GM18517 (cell line): ENCODE results near the gene ANGPTL2.
"Not testable (repeated sequence)": the region's sequence is repeated elsewhere in the genome, so short reads cannot be mapped to it uniquely, and the experiment has no call there.

Experiments
- ATAC-seq: cut with Tn5 transposase; IDR thresholded peaks from one replicate; pipeline ENCODE4 v1.9.1; 2021; ENCODE audit warnings: mild to moderate bottlenecking, moderate library complexity; ENCODE audit not compliant: unreplicated experiment

ANGPTL2 gene

DNA sequence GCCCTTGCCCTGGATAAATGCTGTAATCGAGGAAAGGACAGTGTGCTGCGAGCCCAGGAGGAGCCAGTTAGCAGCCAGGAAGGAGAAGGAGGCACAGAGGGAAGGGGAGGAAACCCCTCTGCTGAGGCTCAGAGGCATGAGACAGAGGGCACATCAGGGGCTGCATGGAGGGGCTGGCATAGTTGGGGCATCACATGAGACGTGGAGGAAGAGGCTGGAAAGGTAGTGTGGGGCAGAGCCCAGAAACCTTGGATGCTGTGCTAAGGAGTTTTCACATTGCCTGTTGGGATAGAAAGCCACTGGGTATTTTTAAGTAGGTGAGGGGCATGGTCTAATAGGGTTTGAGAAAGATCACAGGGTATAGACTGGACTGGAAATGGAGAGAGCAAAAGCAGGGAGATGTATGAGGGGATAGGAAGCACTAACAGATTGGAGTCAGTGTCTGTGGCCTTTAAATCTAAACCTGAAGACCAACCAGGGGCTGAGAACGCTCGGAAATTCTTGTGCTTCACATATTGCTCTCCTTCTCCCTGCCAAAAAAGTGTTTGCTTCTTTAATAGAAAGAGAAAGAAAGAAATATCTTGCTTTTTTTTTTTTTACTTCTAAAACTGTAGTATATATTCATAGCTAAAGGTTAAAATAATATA is 33.0 kb upstream of the ANGPTL2 start:
- ATAC-seq = no peak

DNA sequence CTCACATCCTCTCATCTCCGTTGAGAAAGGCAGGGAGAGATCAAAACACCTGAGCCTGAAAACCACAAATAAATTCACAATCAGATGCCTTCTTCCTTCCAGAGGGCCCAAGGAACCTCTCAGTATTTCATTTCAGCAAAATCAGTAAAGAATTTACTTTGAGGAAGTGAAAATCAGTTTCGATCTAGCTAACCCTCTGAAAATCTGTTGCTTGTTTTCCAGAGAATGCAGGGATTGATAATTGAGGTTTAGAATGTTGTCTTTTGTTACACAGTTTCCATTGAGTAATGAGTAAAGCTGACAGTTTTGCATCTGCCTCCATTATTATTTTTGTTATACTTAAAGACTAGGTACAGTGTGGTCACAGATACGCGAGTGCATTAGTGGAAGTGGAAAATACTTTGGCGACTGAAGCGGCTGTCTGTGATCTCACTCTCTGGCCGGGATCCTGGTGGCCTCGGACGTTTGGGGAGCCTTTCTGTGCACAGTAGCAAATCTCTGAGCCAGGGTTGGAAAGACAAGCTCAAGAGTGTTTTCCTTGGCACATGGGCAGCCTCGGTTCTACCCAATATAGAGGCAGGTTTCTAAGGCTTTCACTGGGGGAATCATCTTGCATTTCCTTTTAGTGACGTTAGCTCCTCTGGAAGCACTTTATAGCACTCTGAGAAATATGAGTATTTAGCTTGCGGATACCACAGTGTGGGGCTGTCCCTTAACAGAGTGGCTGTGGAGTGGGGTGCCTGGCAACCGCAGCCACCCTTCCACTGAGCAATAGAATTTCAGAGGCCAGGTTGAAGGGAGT is 32.2 kb upstream of the ANGPTL2 start:
- peak; percentile 39 for ATAC-seq

DNA sequence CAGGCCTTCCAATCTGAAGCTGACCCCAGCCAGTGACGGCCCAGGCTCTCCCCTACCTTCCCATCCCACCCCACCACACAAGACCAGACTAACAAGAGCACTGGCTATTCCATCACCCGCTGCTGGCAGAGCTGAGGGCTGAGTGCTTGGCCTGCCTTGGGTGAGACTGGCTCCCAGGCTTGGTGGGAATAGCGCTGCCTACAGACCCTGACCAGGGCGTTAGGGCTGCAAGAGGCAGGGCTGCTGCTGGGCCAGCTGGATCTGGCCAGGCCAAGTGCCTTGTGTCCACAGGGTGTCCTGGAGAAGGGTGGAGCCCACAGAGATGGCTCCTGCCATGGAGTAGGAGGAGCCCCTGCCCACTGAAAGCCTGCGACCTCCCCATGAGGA is 31.6 kb upstream of the ANGPTL2 start:
- ATAC-seq = peak; percentile 21

DNA sequence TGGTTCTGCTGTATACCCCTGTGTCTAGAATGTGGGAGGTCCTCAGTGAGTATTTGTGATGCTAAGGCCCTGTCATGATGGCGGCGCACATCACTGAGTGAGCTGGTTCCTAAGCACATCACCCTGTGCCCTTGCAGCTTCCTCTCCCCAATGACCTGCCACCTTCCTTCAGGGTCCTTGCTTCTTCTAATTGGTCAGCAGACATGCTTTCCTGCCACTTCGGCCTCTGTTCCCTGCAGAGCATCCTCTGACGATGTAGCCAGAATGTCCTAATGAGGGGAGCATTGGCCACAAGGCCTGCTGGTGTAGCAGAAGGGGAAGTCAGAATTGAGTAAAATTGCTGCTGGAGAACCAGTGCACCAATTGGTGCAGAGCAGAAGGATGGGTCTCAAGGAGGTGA is 31.1 kb upstream of the ANGPTL2 start:
- ATAC-seq = no peak

DNA sequence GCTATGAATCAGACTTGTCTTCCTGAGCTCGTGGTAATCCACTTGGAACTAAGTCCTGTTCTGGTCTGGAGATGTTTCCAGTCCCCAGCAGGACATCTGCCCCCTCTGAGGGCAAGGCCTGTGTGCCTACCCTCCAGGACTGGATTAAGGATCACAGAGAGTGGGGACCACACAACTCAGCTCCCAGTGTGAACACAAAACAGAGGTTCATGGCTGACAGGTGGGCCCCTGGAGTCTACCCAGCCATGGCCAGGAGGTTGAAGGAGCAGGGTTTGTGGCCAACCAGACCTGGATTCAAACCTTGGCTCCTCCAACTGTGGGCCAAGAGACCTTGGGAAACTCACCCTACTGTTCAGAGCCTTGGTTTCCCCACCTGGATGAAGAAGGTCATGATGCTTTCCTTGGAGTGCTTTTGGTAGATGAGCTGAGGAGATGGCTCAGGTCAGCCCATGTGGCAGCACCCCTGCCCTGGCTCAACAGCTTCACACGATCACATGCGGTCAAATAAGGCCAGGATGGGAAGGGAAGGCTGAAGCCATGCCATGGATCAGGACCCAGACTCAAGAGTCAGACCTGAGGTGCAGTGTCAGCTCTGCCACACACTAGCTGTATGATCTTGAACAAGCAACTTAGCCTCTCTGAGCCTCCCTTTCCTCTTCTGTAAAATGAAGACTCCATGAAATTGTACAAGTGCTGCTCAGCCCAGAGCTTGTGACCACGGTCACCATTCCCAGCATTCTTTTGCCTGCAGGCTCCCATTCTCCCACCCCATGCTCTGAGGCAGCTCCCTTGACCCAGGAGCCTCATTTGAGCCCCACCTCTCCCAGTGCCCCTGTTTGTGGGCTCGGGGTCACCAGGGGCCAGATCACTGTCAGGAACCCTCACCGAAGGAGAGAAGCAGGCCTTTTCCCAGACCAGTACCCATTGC is 27.3 kb upstream of the ANGPTL2 start:
- no peak for ATAC-seq

DNA sequence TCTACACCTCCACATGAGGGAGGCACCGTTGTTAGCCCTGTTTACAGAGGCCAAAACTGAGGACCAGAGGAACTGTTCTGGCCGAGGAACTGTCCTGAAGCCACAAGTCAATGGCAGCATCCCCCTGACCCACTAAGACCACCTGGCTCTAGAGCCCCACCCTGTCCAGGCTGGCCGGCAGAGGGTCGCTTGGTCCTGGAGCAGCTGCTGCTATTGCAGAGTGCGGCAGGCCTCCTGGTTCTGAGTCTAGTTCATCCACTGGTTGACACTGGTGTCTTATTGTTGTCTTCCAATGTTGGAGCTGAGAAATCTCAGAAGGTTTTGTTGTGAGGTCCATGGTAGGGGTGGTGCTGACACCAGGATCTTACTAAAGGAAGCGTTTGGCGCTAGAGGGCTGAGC is 26.6 kb upstream of the ANGPTL2 start:
- ATAC-seq = no peak

DNA sequence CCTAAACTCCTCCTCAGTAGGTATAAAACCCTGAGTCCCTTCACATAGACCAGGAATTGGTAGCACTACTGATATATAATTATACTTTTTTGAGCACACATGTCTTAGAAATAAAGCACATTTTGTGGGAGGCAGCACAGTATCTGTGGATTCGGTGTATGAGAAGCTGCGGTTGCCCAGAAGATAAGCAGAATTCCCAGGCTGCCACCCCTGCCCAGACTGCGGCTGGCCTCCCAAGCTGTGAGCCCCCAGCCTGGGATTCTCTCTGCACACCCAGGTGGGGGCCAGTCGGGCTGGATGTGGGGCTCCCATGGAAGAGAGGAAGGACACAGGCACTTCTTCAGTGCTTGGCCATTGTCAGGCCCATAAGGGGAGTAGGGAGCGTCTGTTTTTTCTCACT is 25.6 kb upstream of the ANGPTL2 start:
- no peak for ATAC-seq

DNA sequence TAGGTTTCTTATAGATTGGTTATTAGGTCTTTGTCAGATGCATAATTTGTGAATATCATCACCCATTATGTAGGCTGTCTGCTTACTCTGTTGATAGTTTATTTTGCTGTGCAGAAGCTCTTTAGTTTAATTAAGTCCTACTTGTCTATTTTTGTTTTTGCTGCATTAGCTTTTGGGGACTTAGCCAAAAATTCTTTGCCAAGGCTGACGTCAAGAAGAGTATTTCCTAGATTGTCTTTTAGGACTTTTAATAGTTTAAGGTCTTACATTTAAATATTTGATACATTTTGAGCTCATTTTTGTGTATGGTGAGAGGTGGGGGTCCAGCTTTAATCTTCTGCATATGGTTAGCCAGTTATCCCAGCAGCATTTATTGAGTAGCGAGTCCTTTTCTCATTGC is 24.8 kb upstream of the ANGPTL2 start:
- no peak for ATAC-seq

DNA sequence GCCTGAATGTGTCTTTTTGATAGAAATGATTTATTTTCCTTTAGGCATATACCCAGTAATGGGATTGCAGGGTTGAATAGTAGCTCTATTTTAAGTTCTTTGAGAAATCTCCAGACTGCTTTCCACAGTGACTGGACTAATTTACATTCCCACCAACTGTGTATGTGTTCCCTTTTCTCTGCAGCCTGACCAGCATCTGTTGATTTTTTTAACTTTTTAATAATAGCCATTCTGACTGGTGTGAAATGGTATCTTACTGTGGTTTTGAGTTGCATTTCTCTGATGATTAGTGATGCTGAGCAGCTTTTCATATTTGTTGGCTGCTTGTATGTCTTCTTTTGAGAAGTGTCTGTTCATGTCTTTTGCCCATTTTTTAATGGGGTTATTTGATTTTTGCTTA is 24.4 kb upstream of the ANGPTL2 start:
- not testable (repeated sequence) for ATAC-seq

DNA sequence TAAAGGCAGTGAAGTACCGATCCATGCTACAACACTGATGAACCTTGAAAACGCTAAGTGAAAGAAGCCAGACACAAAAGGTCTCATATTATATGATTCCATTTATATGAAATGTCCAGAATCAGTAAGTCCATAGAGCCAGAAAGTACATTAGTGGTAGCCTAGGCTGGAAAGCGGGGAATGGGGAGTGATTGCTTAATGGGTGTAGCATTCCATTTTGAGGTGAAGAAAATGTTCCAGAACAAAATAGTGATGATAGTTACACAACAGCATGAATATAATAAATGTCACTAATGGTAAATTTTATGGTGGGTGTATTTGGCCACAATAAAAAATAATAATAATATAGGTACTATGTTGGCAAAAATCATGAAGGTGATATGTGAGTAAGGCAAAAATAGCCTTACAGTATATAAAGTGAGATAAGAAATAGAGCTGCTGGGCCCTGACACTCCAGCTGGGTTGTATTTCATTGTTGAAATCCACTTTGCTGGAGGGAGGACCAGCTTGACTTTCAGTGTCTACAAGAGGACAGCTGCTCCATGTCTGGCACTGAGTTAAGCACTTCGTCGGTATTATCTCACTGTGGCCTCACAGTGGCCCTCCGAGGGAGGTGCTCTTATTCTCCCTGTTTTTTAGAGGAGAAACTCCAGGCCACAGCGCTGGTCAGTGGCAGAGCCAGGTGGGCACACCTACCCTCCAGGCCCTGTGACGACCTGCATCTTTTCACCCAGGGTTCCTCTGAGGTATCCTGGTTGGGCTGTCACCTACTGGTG is 22.4 kb upstream of the ANGPTL2 start:
- no peak for ATAC-seq

DNA sequence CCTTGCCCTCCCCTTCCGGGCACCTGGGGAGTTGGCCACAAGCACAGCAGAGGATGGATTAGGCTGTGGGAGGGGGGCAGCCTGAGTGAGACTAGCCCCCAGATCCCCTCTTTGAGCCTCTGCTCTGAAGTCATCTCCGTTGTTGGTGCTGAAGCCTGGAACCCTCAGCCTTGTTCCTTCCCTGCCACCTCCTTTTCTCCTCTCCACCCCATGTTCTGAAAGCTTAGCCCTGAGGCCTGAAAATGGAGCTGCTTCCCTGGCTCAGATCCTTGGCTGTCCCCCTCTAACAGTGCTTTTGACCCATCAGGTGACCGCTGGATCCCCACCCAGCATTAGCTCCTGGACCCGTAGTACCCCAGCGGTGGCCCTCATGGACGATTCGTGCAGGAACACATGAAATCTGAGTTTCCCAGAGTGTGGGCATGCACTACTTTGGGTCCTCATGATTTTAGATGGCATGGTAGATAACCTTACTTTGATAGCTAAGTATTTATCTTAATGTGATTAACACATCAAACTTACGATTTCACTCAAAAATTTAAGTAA is 21.6 kb upstream of the ANGPTL2 start:
- no peak for ATAC-seq

DNA sequence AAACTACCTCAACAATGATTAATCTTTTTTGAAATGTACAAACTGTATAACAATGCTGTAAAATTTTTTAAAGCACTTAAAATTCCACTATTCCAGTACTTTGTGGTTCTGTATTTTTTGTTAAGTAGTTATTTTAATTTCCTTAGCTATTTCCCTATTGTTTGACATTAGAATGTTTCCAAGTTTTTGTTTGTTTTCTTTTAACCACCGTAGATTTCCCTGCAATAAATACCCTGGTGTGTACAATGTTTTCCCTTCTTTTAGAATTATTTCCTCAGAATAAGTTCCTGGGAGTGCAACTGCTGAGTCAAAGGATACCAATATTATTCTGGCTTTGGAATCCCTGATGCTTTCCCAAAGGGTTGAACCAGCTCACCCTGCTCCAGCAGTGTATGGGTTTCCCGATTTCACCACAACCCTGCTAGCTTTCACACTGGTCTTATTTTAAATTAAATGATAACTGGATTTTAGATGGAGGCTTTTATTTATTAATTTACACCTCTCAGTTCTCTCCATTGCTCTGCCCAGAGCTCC is 20.6 kb upstream of the ANGPTL2 start:
- ATAC-seq = no peak

DNA sequence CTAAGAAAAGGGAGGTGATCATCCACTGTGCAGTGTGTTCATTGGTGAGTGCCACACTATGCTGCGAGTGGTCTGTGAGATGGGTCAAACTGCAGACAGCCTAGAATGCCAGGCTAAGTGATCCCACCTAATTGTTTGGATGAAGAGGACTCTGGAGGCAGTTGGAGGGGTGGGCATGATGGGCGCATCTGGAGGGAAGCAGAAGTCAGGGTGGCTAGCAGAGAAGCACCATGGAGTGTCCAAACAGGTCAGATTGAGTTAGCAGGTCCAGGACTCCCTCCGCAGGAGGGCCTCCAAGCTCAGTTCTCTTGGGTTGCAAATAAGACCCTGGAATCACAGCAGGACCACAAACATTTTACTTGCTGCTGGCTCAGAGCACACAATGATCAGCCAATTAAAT is 19.9 kb upstream of the ANGPTL2 start:
- no peak for ATAC-seq

DNA sequence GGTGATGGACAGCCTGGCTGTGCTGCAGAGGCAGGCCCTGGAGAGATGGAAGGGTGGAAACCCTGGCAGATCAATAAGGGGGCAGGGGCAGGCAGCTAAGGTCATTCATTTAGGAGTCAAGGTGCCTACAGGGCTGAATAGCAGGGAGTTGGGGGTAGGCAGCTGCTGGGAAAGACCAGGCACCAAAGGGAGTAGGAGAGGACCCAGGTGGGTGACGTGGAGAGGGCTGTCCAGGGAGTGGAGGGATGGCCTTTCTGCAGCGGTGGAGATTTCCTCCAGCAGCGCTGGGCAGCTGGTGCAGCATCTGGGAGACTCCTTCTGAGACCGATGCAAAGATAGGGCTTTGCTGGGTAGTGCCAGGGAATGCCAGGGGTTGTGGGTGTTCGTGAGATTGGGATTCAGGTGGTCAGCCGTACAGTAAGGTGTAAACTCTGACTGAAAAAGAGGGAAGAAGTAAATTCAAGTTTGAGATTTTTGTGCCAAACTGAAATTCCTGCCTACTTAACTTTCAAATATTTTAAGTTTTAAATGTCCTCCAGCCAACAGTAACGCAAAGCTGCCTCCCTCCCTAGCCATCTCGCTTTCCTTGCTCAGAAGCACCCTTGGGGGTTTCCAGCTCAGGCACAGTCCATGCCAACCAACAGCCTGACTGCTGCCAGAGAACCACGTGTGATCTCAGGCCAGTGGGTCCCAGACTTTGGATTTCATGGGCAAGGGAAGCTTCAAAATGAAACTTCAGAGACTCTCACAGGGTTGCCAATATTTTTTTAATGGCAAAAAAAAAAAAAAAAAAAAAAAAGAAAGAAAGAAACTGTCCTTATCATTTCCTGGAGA is 18.6 kb upstream of the ANGPTL2 start:
- ATAC-seq = no peak

DNA sequence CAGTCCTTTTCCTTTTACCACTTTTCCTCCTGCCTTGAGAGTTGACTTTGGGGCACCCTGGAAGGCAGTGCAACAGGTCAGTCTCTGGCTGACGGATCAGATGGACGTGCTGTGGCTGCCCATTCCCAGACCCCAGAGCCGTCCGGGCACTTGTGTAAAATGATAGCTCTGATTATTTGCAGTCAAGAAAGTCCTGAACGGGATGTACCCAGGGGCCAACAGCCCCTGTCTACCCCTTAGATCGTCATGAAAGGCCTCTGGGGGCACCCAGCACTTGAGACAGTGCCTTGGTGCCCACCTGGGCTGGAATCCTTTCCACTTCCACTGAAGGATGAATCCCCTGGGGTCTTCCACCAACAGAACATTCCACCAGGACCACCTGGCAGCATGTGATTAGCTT is 17.7 kb upstream of the ANGPTL2 start:
- ATAC-seq = no peak

DNA sequence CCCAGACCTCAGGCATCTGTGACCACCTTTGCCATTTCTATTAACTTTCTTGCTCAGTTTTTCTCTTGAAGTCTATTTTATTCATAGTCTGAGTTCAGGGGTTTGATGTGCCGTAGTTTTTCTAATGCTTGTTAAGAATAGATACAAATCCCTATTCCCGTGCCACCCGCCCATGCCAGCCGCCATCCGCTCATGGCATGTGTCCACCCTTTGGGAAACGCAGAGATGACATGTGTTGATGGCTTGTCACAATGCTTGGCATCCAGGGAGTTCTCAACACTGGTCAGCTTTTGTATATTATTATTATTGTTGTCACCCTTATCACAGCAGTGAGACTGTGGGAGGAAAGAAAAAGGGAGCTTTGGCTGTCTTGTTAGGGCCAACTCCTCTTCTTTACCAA is 17.3 kb upstream of the ANGPTL2 start:
- no peak for ATAC-seq

DNA sequence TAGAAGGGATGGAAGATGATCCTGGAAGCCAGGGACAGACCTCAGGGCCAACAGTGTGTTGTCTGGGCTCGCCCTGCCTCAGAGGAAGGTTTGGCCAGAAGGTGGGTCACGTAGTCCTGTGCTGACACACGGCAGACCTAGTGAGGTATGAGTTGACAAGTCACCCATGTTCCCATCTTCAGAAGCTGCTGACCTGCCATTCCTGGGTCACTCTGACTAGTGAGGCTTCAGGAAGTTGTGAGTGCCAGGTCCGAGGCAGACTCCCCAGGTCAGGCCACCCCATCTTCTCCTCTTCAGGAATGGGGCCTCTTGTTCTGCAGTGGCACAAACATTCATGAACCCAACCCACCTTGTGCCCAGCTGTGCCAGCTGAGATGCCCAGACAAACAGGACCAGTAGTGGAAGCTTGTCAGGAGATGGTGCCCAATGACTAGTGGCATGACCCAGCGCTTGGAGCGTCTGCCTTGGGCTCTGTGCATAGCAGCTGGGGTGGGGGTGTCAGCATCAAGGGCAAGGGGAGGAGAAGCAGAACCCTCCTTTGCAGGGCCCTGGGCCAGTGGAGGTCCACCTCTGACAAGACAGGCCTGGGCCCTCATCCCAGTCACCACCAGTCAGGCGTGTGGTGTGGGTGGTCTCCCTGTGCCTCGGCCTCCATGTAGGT is 16.8 kb upstream of the ANGPTL2 start:
- no peak for ATAC-seq

DNA sequence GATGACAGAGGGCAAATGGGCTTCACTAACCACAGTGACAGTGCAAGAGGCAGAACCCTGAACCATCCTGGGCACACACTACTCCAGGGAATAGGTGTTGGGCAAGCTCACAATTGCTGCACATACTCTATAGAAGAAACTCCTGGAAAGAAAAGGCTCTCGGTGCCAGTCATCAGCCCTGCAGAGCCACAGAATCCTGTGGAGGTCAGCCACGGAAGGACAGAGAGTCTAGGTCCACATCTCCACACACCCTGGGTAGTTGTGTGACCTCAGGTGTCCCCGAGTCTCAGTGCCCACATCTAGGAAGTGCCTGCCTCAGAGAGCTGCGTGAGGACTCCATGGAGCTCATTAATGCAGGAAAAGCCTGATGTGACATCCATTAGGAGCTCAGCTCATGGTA is 16.0 kb upstream of the ANGPTL2 start:
- no peak for ATAC-seq
